ENCODE results near the gene IGFBPL1. TPM values are rescaled to one million over a fixed set of nuclear protein-coding genes. Genes with fewer than 3 reads are reported as not detected.
A peak's percentile ranks its signal among the peaks of the same experiment; 100 is the strongest.
"Not testable (repeated sequence)": the region's sequence is repeated elsewhere in the genome, so short reads cannot be mapped to it uniquely, and the experiment has no call there.

The IGFBPL1 gene, protein sequence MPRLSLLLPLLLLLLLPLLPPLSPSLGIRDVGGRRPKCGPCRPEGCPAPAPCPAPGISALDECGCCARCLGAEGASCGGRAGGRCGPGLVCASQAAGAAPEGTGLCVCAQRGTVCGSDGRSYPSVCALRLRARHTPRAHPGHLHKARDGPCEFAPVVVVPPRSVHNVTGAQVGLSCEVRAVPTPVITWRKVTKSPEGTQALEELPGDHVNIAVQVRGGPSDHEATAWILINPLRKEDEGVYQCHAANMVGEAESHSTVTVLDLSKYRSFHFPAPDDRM
- 0.35 TPM for total RNA-seq
- long read RNA-seq, result 0 reads

DNA sequence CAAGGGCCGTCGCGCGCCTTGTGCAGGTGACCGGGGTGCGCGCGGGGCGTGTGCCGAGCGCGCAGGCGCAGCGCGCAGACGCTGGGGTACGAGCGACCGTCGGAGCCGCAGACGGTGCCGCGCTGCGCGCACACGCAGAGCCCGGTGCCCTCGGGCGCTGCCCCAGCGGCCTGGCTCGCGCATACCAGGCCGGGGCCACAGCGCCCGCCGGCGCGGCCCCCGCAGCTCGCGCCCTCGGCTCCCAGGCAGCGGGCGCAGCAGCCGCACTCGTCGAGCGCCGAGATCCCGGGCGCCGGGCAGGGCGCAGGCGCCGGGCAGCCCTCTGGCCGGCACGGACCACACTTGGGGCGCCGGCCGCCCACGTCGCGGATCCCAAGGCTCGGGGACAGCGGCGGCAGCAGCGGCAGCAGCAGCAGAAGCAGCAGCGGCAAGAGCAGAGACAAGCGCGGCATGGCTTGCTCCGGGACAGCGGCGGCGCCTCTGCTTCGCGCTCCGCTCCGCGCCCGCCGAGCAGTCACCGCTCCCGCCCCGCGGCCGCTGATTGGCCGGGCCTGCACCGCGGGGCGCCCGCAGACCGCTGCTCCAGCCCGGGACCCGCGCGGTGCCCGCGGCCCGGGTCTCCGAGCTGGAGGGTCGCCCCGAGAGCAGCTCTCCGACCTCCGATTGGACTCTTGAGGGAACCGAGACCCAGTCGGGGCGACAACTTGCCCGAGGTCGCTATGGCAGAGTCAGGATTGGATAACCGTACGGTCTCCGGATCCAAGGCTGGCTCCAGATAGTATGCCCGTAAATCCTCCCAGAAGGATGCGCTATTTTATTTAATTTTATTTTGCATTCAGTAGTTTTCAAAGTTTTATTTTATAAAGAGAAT, at the start of gene IGFBPL1:
Gene IGFBPL1 (minus strand): TSS at position 482 of the 871 bp plus-strand sequence. CDS start 30 bp downstream, at position 452.
- ATAC-seq, result peak; percentile 68 to 69
- TF ChIP-seq, protein P1, sequence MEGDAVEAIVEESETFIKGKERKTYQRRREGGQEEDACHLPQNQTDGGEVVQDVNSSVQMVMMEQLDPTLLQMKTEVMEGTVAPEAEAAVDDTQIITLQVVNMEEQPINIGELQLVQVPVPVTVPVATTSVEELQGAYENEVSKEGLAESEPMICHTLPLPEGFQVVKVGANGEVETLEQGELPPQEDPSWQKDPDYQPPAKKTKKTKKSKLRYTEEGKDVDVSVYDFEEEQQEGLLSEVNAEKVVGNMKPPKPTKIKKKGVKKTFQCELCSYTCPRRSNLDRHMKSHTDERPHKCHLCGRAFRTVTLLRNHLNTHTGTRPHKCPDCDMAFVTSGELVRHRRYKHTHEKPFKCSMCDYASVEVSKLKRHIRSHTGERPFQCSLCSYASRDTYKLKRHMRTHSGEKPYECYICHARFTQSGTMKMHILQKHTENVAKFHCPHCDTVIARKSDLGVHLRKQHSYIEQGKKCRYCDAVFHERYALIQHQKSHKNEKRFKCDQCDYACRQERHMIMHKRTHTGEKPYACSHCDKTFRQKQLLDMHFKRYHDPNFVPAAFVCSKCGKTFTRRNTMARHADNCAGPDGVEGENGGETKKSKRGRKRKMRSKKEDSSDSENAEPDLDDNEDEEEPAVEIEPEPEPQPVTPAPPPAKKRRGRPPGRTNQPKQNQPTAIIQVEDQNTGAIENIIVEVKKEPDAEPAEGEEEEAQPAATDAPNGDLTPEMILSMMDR (IDR thresholded peaks at IDR 0.05), result no peak
- Histone ChIP-seq H3K36me3 (no peaks in the 10 kb centered on the region), H3K27ac (no peak within 1 kb of the TSS), H3K9me3 (no peaks in the 10 kb centered on the region), H3K27me3 (ENCODE audit: low read depth) (peaks cover 45% of the 10 kb centered on the region), H3K4me3 (peak within 1 kb of the TSS; percentile 45), H3K4me1 (peaks cover 3% of the 10 kb centered on the region)
- intact Hi-C loops (cut with DNase I), result no loop called here
- no peak for DNase-seq

DNA sequence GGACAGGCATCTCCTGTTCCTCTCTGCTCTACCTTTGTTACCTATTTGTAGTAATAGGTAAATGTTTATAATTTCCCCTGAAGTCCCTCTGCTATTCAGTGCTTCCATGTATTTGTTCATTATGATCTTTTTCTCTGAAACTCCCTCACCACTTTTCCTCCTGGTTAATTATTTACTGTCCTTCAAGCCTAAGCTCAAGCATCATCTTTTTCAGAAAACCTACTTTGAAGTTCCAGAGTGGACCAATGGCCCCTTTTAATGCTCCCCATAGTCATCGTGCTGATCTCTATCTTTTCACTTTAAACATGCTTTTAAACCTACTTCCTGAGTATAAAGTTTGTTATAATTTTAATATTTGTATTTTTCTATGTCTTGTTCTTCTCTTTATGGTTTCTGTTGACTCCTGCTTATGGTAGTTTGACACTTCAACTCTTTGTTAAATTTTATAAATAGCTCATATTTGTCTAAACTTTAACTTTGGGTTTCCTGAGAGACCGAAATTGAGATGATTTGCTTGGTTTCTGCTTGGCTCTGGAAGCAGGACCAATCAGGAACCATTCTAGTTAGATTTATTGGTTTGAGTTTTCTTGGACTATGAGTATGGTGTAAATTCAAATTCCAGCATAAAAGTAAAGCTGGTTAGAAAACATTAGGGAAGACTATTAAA, 48.5 kb upstream of the IGFBPL1 start:
- intact Hi-C loops (cut with DNase I); H3K27me3 ChIP-seq (ENCODE audit: low read depth); H3K4me3 ChIP-seq; H3K9me3 ChIP-seq; ATAC-seq; DNase-seq; H3K27ac ChIP-seq; H3K4me1 ChIP-seq; H3K36me3 ChIP-seq: not testable (repeated sequence)

DNA sequence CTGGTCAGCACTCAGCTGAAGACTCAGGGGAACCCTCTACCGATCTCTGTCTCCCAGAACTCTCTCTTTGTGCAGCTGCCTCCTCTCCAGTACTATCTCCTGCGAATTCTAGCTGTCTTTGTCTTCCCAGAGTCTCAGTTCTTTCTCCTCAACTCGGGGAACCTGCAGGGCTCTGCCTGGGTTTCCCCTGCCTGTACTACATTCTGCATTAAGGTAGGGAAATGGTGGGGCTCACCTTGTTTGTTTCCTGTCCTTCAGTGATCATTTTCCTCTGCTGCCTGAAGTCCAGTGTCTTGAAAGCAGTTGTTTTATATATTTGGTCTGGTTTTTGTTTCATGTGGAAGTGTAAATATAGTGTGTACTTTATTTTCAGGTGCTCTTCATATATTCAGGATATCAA, 43.1 kb upstream of the IGFBPL1 start:
- no peak overlapping the region for H3K4me3 ChIP-seq
- ATAC-seq (no peak), DNase-seq (no peak)
- H3K27me3 ChIP-seq (ENCODE audit: low read depth), result no peaks in the 10 kb centered on the region
- TF ChIP-seq, protein P1 (IDR thresholded peaks at IDR 0.05), result no peak
- H3K36me3 ChIP-seq, result no peaks in the 10 kb centered on the region
- no peak overlapping the region for H3K27ac ChIP-seq
- H3K4me1 ChIP-seq, result no peaks in the 10 kb centered on the region
- intact Hi-C loops (cut with DNase I), result no loop called here
- no peaks in the 10 kb centered on the region for H3K9me3 ChIP-seq

DNA sequence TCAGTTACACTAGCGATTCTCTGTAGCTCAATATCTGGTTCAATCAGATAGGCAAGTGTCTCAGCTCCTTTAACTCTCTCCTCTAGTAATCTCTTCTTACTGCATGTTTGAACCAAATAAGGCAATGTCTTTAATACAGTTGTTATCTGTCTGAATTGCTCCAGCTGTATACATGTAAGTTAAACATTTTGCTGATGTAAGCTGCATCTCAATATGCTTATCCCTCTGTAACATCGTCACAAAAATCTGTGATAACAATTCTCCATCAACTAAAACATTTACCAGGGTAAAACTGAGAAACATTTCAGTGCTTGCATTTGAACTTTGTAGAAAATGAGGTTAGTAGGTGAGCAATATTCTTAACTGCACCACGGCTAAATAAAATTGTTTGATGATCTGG, 29.6 kb upstream of the IGFBPL1 start:
- Histone ChIP-seq H3K36me3 (no peaks in the 10 kb centered on the region), H3K4me1 (no peaks in the 10 kb centered on the region), H3K4me3 (no peak overlapping the region), H3K9me3 (no peaks in the 10 kb centered on the region), H3K27ac (no peak overlapping the region), H3K27me3 (ENCODE audit: low read depth) (no peaks in the 10 kb centered on the region)
- DNase-seq (no peak), ATAC-seq (no peak)
- TF ChIP-seq, protein P1 (IDR thresholded peaks at IDR 0.05), result no peak
- intact Hi-C loops (cut with DNase I), result no loop called here

DNA sequence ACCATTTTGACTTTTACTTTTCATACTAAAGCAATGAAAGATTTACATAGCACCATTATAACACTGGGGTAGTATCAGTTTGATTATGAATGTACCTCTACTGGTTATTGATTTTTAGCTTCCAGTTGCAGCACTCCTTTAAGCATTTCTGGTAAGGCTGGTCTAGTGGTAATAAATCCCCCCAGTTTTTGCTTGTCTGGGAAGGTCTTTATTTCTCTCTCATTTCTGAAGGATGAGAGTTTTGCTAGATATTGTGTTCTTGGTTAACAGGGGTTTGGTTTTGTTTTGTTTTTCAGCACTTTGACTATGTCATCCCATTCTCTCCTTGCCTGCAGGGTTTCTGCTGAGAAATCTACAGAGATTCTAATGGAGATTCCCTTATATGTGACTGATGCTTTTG, 26.9 kb upstream of the IGFBPL1 start:
- Histone ChIP-seq H3K9me3 (no peaks in the 10 kb centered on the region), H3K27me3 (ENCODE audit: low read depth) (no peaks in the 10 kb centered on the region), H3K27ac (no peak overlapping the region), H3K4me1 (no peaks in the 10 kb centered on the region), H3K4me3 (no peak overlapping the region), H3K36me3 (no peaks in the 10 kb centered on the region)
- no peak for ATAC-seq
- intact Hi-C loops (cut with DNase I), result no loop called here
- TF ChIP-seq, protein P1 (IDR thresholded peaks at IDR 0.05), result no peak
- no peak for DNase-seq
